ENCODE measurements around the gene AMIGO1.
"Not testable (repeated sequence)": the region's sequence is repeated elsewhere in the genome, so short reads cannot be mapped to it uniquely, and the experiment has no call there.

AMIGO1 gene

GRCh38 chr1:109483672-109484518, 25.6 kb downstream of the AMIGO1 start, which contains the start of gene ATXN7L2:
Gene ATXN7L2, plus strand, starts transcription at chr1:109483905. Its CDS starts 49 bp downstream, at chr1:109483954.
- peak; percentile 89 for DNase-seq (ENCODE audit: low read depth)

GRCh38 chr1:109482791-109483671, 26.5 kb downstream of the AMIGO1 start:
- no peak for DNase-seq (ENCODE audit: low read depth)

GRCh38 chr1:109482242-109482641, 27.3 kb downstream of the AMIGO1 start:
- no peak for DNase-seq (ENCODE audit: low read depth)

- no peak for DNase-seq (ENCODE audit: low read depth)
Observed at GRCh38 chr1:109481646-109482045, 27.9 kb downstream of the AMIGO1 start.

GRCh38 chr1:109479901-109480300, 29.6 kb downstream of the AMIGO1 start:
- DNase-seq (ENCODE audit: low read depth): no peak

- no peak for DNase-seq (ENCODE audit: low read depth)
Observed at GRCh38 chr1:109479311-109479710, 30.2 kb downstream of the AMIGO1 start.

- no peak for DNase-seq (ENCODE audit: low read depth)
Observed at GRCh38 chr1:109478806-109479205, 30.7 kb downstream of the AMIGO1 start.

GRCh38 chr1:109477821-109478220, 31.7 kb downstream of the AMIGO1 start:
- DNase-seq (ENCODE audit: low read depth): no peak

- no peak for DNase-seq (ENCODE audit: low read depth)
Observed at GRCh38 chr1:109476825-109477224, 32.7 kb downstream of the AMIGO1 start.

- DNase-seq (ENCODE audit: low read depth): no peak
Observed at GRCh38 chr1:109475261-109475660, 34.3 kb downstream of the AMIGO1 start.

- DNase-seq (ENCODE audit: low read depth): no peak
Observed at GRCh38 chr1:109474697-109475096, 34.8 kb downstream of the AMIGO1 start.

GRCh38 chr1:109473284-109474057, 36.1 kb downstream of the AMIGO1 start:
- not testable (repeated sequence) for DNase-seq (ENCODE audit: low read depth)

GRCh38 chr1:109472779-109473178, 36.7 kb downstream of the AMIGO1 start:
- no peak for DNase-seq (ENCODE audit: low read depth)

GRCh38 chr1:109470245-109470644, 39.3 kb downstream of the AMIGO1 start:
- no peak for DNase-seq (ENCODE audit: low read depth)

GRCh38 chr1:109468903-109469302, 40.6 kb downstream of the AMIGO1 start:
- no peak for DNase-seq (ENCODE audit: low read depth)

GRCh38 chr1:109468061-109468460, 41.5 kb downstream of the AMIGO1 start:
- DNase-seq (ENCODE audit: low read depth): no peak

GRCh38 chr1:109467301-109467777, 42.2 kb downstream of the AMIGO1 start:
- DNase-seq (ENCODE audit: low read depth): no peak

GRCh38 chr1:109466452-109467300, 42.9 kb downstream of the AMIGO1 start, which contains the start of gene SYPL2:
Gene SYPL2, plus strand, starts transcription at chr1:109466546. Its CDS starts 298 bp downstream, at chr1:109466844.
- DNase-seq (ENCODE audit: low read depth): no peak

- DNase-seq (ENCODE audit: low read depth): no peak
Observed at GRCh38 chr1:109466125-109466451, 43.4 kb downstream of the AMIGO1 start.

- DNase-seq (ENCODE audit: low read depth): no peak
Observed at GRCh38 chr1:109457819-109458218, 51.7 kb downstream of the AMIGO1 start.

Measured in activated T-cell treated with anti-CD3 and anti-CD28 coated beads for 24 hours (primary cell).